Activated naive CD8-positive, alpha-beta T cell (primary cell): Measurements from ENCODE around the gene ZEB2.

Source experiments
- H3K27ac Mint-ChIP-seq: one replicate; pipeline ENCODE4 v1.8.0; 2021; ENCODE audit warnings: mixed read lengths
- H3K27me3 Mint-ChIP-seq: one replicate; pipeline ENCODE4 v1.8.0; 2021; ENCODE audit warnings: mixed read lengths
- H3K36me3 Mint-ChIP-seq: one replicate; pipeline ENCODE4 v1.8.0; 2021; ENCODE audit warnings: mixed read lengths
- H3K4me1 Mint-ChIP-seq: one replicate; pipeline ENCODE4 v1.8.0; 2021; ENCODE audit warnings: low read depth, mixed read lengths
- H3K4me3 Mint-ChIP-seq: one replicate; pipeline ENCODE4 v1.8.0; 2021; ENCODE audit warnings: mild to moderate bottlenecking, mixed read lengths
- H3K9me3 Mint-ChIP-seq: one replicate; pipeline ENCODE4 v1.8.0; 2021; ENCODE audit warnings: low read depth, mixed read lengths

Gene ZEB2

DNA sequence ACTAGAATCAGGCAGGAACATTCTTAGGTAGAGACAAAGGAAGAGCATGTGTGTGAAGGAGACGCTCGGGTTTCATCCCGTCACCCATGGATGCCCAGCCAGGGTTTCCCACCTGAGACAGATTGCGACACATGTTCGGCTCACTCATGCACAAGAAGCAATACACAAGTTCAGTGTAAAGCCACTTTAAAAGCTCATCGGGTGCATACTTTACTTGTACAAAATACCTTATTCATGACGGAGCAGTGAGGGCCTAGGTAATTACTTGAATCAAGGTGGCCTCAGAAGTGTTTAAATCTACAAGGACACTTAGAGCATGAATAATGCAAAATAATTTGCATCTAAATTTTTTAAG lies 42.0 kb downstream of the ZEB2 start:
- H3K27ac Mint-ChIP-seq = no peak overlapping the region
- H3K36me3 Mint-ChIP-seq = no peaks in the 10 kb centered on the region
- H3K4me1 Mint-ChIP-seq = no peaks in the 10 kb centered on the region
- no peak overlapping the region for H3K4me3 Mint-ChIP-seq
- H3K27me3 Mint-ChIP-seq = no peaks in the 10 kb centered on the region
- H3K9me3 Mint-ChIP-seq = no peaks in the 10 kb centered on the region

DNA sequence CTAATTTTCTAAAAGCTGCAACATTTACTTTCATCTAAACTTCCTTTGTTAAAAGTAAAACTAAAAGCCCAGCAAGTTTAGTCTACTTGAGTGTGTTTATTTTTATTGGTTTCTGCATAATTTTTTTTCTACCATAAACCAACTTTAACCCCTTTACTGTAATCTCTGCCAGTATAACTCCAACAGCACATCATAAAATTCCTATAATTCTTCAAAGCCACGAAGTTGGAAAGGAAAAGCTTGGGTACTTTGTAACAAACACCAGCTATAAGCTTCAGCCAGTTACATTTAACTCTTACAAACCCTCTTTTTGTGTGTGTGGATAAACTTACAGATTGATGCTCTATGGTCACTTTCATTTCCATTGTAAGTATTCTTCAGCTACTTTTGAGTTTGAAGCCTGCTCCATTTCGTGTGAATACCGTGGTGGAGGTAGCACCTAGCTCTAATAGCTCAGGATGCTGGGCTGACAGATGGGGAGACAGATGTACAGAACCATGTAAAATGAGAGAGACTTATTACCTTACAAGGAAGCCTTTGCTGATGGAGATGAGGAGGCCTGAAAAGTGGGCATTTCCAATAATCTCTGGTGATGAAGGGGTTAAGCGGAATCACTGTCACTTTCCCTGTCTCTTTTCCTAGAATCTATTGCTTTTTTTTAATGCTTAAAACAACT lies 42.5 kb downstream of the ZEB2 start:
- H3K9me3 Mint-ChIP-seq = no peaks in the 10 kb centered on the region
- H3K4me3 Mint-ChIP-seq = no peak overlapping the region
- no peaks in the 10 kb centered on the region for H3K36me3 Mint-ChIP-seq
- H3K27me3 Mint-ChIP-seq = no peaks in the 10 kb centered on the region
- H3K4me1 Mint-ChIP-seq = no peaks in the 10 kb centered on the region
- no peak overlapping the region for H3K27ac Mint-ChIP-seq

GRCh38 chr2:144476682-144477081 lies 43.2 kb downstream of the ZEB2 start:
- no peaks in the 10 kb centered on the region for H3K36me3 Mint-ChIP-seq
- no peaks in the 10 kb centered on the region for H3K27me3 Mint-ChIP-seq
- no peak overlapping the region for H3K27ac Mint-ChIP-seq
- H3K4me1 Mint-ChIP-seq = no peaks in the 10 kb centered on the region
- no peak overlapping the region for H3K4me3 Mint-ChIP-seq
- no peaks in the 10 kb centered on the region for H3K9me3 Mint-ChIP-seq

- no peaks in the 10 kb centered on the region for H3K9me3 Mint-ChIP-seq
- H3K4me3 Mint-ChIP-seq = no peak overlapping the region
- H3K4me1 Mint-ChIP-seq = no peaks in the 10 kb centered on the region
- no peak overlapping the region for H3K27ac Mint-ChIP-seq
- H3K27me3 Mint-ChIP-seq = no peaks in the 10 kb centered on the region
- no peaks in the 10 kb centered on the region for H3K36me3 Mint-ChIP-seq
Measured at GRCh38 chr2:144475569-144476275, 44.2 kb downstream of the ZEB2 start.

DNA sequence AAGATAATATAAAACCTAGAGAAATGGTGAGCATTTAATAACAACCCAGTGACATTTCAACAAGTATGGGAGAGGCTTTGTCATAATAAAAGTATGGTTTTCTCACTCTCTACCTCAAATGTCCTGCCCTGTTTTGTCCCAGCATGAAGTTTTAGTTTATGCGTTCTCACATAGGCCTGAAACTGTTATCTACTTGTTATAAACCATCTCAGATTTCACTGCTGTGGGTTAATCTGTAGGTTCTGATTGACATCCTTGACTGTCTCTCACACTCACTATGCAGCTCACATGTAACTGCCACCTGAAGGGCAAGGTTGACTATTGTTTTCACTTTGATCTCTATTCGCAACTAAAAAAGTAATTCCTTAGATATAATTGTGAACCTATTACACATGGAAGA lies 44.9 kb downstream of the ZEB2 start:
- H3K4me3 Mint-ChIP-seq = no peak overlapping the region
- no peaks in the 10 kb centered on the region for H3K36me3 Mint-ChIP-seq
- no peak overlapping the region for H3K27ac Mint-ChIP-seq
- no peaks in the 10 kb centered on the region for H3K9me3 Mint-ChIP-seq
- H3K27me3 Mint-ChIP-seq = no peaks in the 10 kb centered on the region
- H3K4me1 Mint-ChIP-seq = no peaks in the 10 kb centered on the region

GRCh38 chr2:144474017-144474416 lies 45.9 kb downstream of the ZEB2 start:
- Mint-ChIP-seq H3K4me1 (no peaks in the 10 kb centered on the region), H3K36me3 (no peaks in the 10 kb centered on the region), H3K27ac (no peak overlapping the region), H3K27me3 (no peaks in the 10 kb centered on the region), H3K4me3 (no peak overlapping the region), H3K9me3 (no peaks in the 10 kb centered on the region)

DNA sequence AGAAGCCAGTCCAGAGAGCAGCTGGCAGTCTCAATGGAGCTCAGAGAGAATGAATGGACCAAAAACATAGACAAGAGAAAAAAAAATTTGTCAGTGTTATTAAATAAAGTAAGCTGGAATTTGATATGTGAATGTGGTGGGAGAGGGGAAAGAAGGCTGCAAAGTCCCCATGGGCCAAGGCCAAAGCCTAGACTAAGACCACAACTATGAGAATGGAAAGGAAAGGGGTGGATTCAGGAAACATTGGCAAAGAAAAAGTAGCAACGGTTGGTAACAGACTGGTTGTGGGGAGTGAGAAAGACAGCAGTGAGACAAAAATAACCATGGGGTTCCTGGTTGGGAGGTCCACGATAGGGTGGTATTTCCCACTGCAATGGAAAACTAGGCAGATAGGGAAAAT lies 47.0 kb downstream of the ZEB2 start:
- Mint-ChIP-seq H3K36me3 (no peaks in the 10 kb centered on the region), H3K27me3 (peaks cover 2% of the 10 kb centered on the region), H3K4me3 (no peak overlapping the region), H3K4me1 (no peaks in the 10 kb centered on the region), H3K9me3 (no peaks in the 10 kb centered on the region), H3K27ac (no peak overlapping the region)

DNA sequence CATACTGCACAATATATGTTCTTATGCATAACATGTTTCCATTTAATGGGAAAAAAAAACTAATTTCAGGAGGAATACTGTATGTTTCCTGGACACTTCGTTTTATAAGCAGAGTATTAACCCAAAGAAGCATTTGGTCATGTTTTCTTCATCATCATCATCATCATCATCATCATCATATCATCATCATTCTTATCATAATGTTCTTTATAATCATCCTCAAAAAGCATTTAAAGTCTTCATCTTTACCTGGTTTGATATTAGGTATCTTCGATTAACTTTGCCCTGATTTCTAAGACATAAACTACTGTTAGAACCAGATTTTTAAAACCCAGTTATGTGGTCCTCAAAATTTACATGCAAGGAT lies 47.9 kb downstream of the ZEB2 start:
- Mint-ChIP-seq H3K9me3 (no peaks in the 10 kb centered on the region), H3K4me3 (no peak overlapping the region), H3K27me3 (peaks cover 2% of the 10 kb centered on the region), H3K36me3 (no peaks in the 10 kb centered on the region), H3K27ac (no peak overlapping the region), H3K4me1 (no peaks in the 10 kb centered on the region)

GRCh38 chr2:144471305-144472045 lies 48.4 kb downstream of the ZEB2 start:
- Mint-ChIP-seq H3K27ac (peak overlapping the region; percentile 36), H3K27me3 (peaks cover 2% of the 10 kb centered on the region), H3K9me3 (no peaks in the 10 kb centered on the region), H3K4me1 (no peaks in the 10 kb centered on the region), H3K36me3 (no peaks in the 10 kb centered on the region), H3K4me3 (no peak overlapping the region)

- H3K4me1 Mint-ChIP-seq = no peaks in the 10 kb centered on the region
- peak overlapping the region; percentile 36 for H3K27ac Mint-ChIP-seq
- H3K9me3 Mint-ChIP-seq = no peaks in the 10 kb centered on the region
- no peak overlapping the region for H3K4me3 Mint-ChIP-seq
- peaks cover 2% of the 10 kb centered on the region for H3K27me3 Mint-ChIP-seq
- H3K36me3 Mint-ChIP-seq = no peaks in the 10 kb centered on the region
Measured at GRCh38 chr2:144470816-144471215, 49.1 kb downstream of the ZEB2 start.

GRCh38 chr2:144470334-144470733 lies 49.6 kb downstream of the ZEB2 start:
- Mint-ChIP-seq H3K27ac (no peak overlapping the region), H3K27me3 (peaks cover 2% of the 10 kb centered on the region), H3K4me3 (no peak overlapping the region), H3K36me3 (no peaks in the 10 kb centered on the region), H3K9me3 (no peaks in the 10 kb centered on the region), H3K4me1 (no peaks in the 10 kb centered on the region)

DNA sequence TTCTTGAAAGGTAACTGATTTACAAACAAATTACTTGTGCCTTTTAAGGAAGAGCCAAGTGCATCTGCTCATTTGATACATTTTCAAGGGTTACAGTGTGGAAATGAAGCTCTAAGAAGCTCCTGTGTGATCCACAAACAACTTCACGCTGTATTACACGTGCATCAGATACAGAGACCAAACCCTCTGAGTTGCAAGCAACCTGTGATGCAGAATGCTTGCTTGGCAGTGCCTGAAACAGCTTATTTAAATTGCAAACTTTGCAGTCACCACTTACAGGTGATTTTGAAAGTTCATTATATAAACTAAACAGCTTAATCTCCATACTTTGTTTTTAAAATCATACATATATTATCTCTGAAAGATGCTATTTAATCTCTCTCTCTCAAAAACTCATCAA lies 50.1 kb downstream of the ZEB2 start:
- H3K27me3 Mint-ChIP-seq = peaks cover 2% of the 10 kb centered on the region
- no peaks in the 10 kb centered on the region for H3K9me3 Mint-ChIP-seq
- H3K4me3 Mint-ChIP-seq = no peak overlapping the region
- H3K27ac Mint-ChIP-seq = no peak overlapping the region
- H3K4me1 Mint-ChIP-seq = no peaks in the 10 kb centered on the region
- no peaks in the 10 kb centered on the region for H3K36me3 Mint-ChIP-seq

GRCh38 chr2:144468823-144469595 lies 50.9 kb downstream of the ZEB2 start:
- Mint-ChIP-seq H3K36me3 (no peaks in the 10 kb centered on the region), H3K4me3 (no peak overlapping the region), H3K27ac (no peak overlapping the region), H3K27me3 (peaks cover 2% of the 10 kb centered on the region), H3K4me1 (no peaks in the 10 kb centered on the region), H3K9me3 (no peaks in the 10 kb centered on the region)

GRCh38 chr2:144467502-144468137 lies 52.3 kb downstream of the ZEB2 start:
- Mint-ChIP-seq H3K27ac (no peak overlapping the region), H3K4me3 (no peak overlapping the region), H3K27me3 (peaks cover 2% of the 10 kb centered on the region), H3K36me3 (no peaks in the 10 kb centered on the region), H3K9me3 (no peaks in the 10 kb centered on the region), H3K4me1 (no peaks in the 10 kb centered on the region)

- no peaks in the 10 kb centered on the region for H3K4me1 Mint-ChIP-seq
Measured at GRCh38 chr2:144466637-144467036, 53.3 kb downstream of the ZEB2 start.

More at GRCh38 chr2:144466637-144467036, 53.3 kb downstream of the ZEB2 start:
- no peak overlapping the region for H3K27ac Mint-ChIP-seq
- H3K9me3 Mint-ChIP-seq = no peaks in the 10 kb centered on the region
- H3K36me3 Mint-ChIP-seq = no peaks in the 10 kb centered on the region
- H3K4me3 Mint-ChIP-seq = no peak overlapping the region
- peaks cover 2% of the 10 kb centered on the region for H3K27me3 Mint-ChIP-seq
